GM18868 (cell line): ENCODE results near the gene ARMS2.

Source experiments
- ATAC-seq: cut with Tn5 transposase; IDR thresholded peaks from one replicate; pipeline ENCODE4 v1.9.1; 2021; ENCODE audit warnings: mild to moderate bottlenecking, moderate library complexity; ENCODE audit not compliant: unreplicated experiment

The ARMS2 gene

GRCh38 chr10:122469848-122470247 lies 15.4 kb downstream of the ARMS2 start:
- ATAC-seq, result no peak

DNA sequence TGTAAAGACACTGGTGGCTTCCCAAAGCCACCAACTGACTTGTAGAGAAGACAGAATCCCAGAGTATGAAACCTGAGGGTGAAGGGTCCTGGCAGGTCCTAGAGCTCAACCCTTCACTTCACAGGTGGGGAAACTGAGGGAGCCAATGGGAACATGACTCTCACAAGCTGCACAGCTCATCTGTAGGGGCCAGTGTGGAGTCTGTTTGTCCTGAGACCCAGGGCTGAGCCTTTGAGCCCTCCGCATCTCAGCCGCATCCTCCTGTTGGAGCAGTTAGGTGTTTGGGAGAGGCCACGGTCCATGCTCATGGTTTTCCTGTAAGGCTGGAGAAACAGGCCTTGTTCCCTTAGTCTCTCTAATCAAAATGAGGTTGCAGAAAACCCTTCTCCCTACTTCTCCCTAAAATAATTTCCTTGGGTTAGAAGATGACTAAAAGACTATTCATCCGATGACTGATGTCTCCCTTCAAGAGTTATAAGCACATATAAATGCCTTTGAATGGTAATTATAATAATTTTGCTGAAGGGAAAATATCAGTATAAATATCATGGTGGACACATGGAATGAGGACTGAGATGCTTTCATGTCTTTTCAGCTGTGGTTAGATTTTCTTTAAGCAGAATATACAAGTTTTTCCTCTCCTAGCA lies 17.2 kb downstream of the ARMS2 start:
- ATAC-seq, result no peak

DNA sequence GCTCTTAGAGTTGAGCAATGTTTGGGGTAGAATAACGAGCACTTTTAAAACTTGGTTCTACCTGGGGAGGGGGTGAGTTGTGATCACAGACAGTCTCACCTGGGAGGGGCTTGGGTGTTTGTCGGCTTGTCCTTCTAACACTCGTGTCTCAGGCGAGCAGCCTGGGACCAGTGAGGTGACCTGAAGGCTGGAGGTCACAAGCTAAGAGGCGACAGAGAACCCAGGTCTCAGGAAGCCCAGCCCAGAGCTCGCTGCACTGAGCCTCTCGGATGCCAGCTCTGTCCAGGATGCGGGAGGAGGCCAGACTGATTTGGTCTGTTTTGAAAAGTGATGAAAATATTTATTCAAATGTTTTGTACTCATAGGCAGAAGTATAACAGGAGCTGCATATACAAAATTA lies 18.7 kb downstream of the ARMS2 start:
- ATAC-seq, result no peak

GRCh38 chr10:122474131-122474818 lies 19.8 kb downstream of the ARMS2 start:
- no peak for ATAC-seq

GRCh38 chr10:122475100-122475499 lies 20.6 kb downstream of the ARMS2 start:
- no peak for ATAC-seq

DNA sequence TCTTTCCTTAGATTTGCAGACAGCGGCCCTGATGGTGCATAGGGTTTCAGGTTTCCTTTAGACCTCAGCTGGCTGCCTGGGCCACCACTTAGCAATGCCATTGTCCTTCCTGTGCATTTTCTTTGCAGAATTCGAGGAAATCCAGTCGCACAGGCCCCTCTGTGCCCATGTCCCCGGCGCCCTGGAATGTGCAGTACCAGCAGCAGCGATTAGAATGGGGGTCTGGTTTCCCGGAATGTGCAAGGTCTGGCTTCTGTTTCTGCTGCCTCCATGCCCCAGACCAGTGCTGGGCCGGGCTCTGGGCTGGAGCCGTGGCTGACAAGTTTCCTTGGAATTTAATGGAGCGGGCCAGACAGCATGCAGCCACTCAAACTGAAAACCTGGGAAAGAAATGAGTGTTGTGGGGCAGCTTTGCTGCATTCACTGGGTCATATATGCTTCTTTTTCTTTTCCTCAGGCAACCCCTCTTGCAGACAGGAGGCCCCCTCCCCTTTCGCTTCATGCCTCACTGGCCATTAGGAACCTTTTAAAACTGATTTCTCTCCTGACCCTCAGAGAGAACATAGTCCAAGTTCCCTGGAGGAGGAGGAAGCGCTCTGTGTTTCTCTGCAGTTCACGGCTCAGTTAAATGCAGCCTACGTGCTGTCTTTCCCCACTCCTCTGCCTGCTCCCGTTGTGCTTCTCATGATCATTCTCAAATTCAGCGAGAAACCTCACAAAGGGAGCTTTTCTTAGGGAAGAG lies 21.3 kb downstream of the ARMS2 start:
- no peak for ATAC-seq

DNA sequence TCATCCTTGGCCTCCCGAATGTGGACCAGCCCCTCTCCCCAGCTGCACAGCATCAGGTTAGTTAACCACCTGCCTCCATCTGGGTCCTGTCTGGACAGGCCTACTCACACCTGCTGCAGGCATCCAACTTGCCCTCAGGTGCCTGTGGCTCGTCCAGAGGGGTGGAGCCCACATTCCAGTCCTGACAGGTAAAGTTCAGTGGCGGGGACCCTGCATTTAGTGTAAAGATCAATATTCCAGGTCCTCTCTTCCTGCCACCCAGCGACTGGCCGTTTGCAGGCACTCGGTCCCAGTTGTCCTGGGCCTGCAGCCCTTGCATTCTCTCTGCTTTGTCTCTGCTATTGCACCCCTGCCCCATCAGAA lies 21.9 kb downstream of the ARMS2 start:
- no peak for ATAC-seq

- no peak for ATAC-seq
Observed at GRCh38 chr10:122477436-122477835, 23.0 kb downstream of the ARMS2 start.

DNA sequence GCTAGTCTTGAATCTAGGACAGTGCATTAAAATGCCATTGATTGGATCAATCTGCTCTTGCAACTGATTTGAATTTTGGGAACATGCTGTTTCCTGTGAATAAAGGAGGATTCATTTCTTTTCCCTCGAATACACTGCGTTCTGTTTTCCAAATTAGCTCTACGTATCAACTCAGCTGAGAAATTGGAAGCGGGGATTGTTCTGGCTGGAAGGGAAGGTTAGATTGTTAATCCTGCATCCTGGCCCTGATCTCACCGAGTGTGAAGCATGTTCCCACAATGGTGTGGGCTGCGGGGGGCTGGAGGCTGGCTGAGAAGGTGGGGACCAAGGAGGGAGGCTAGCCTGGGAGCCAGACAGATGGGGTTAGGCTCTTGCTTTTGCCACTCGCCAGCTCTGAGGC lies 24.5 kb downstream of the ARMS2 start:
- no peak for ATAC-seq

DNA sequence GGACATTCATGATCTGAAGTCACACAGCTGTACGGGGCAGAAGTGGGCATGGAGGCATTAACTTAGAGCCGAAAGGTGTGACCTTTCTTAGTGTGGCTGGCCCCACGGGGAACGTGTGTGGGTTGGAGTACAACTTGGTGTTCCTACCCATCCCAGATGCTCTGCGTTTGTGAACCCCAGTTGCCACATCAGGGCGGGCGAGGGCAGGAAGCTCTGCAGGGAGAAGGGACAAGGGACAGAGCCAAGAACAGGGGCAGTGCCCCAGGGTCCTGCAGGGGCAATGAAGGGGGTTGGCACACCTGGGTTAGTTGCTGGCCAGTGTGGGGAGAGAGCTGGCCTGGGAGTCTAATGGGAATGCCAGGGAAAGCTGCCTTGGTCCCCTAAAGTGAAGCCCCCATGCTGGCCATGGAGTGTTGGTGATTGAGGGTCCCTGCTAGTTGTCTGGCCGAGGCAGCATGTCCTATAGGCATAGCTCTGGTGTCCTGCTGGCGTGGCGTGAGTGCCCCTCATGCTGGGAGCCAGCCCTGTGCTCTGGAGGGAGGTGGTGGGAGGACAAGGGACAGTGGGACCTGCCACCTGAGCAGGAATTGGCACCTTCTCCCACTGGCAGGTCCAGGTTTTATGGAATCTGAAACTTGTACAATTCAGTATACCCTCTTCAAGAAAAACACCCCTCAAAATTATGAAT lies 25.8 kb downstream of the ARMS2 start:
- no peak for ATAC-seq

DNA sequence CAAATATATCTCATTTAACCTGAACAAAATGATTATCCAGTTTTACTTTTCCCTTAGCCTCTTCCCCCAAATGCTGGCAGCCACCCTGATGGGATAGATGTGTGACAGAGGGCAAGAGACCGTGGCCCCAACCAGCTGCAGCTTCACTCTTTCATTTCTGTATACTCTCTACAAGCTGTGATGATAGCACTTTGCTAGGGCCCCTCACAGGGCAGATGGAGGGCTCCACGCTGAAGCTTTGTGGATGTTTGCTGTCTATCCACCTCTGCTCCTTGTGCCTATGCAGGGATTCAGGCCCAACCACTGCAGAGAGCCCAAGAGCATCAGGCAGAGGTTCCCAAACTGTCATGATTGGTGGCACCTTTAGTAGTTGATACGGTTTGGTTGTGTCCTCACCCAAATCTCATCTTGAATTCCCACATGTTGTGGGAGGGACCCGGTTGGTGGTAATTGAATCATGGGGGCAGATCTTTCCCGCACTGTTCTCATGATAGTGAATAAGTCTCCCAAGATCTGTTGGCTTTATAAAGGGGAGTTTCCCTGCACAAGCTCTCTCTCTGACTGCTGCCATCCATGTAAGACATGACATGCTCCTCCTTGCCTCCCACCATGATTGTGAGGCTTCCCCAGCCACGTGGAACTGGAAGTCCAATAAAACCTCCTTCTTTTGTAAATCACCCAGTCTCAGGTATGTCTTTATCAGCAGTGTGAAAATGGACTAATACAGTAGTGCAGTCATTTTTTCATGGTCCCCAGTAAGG lies 27.0 kb downstream of the ARMS2 start:
- no peak for ATAC-seq

- ATAC-seq, result no peak
Observed at GRCh38 chr10:122484276-122485060, 30.0 kb downstream of the ARMS2 start.

GRCh38 chr10:122485670-122486069 lies 31.2 kb downstream of the ARMS2 start:
- no peak for ATAC-seq

- ATAC-seq, result no peak
Observed at GRCh38 chr10:122486406-122487080, 32.1 kb downstream of the ARMS2 start.

DNA sequence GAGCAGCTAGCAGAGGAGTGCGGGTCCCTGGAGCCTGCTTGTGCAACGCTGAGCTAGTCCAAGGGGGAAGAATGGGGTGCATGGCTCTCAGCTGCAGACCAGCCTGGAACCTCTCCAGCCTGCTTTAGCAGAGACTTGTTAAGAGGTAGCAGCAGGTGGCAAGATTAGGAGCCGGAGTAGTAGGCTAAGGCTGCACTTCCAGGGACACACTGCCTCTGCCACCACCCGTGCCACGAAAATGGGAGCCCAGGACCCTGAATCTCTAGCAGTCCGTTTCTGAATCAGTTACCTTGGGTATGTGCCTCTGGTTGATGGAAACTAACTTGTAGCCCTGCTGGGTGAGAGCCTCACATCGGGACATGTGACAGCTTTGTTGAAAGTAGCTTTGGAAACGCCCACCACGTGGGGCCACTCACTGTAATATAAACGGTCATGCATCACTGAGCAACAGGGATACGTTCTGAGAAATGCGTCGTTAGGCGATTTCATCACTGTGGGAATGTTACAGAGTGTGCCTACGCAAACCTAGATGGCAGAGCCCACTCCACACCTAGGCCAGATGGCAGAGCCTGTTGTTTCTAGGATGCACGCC lies 32.8 kb downstream of the ARMS2 start:
- ATAC-seq, result no peak

DNA sequence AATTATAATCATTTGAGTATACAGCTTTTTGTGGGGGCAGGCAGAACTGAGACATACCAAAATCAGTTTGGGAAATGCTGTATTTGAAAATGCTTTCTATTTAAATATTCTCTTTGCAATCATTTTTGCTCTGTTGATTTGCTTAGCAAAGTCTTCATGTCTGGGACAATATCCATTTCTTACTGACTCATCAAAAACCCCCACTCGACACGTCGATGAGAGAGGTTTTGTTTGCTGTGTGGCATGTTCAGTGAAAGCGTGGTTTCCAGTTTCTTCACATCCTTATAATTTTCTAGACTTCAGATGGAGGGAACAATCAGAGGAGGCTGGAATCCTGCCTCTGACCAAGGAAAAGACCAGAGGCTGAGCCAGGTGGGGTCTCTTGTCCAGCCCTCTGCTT lies 35.8 kb downstream of the ARMS2 start:
- no peak for ATAC-seq

GRCh38 chr10:122490786-122491680 lies 36.6 kb downstream of the ARMS2 start:
- ATAC-seq, result no peak

DNA sequence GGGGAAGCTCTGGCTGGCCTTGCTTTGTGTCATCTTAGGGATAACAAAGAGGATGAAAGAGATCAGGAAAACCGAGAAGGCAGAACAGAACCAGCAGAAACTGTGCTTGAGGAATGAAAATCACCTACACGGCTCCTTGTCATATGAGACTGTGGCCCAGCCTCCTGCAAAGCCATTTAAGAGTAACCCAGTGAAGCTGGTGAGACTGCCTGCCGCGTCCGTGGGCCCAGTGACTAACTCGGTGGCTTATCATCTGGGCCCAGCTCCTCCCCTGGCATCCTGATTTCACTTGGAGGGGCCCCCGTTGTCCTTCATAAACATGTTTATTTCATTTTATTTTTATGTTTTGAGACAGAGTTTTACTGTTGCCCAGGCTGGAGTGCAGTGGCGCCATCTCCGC lies 37.6 kb downstream of the ARMS2 start:
- ATAC-seq, result no peak
